GM19099 (cell line): ENCODE data around the gene STC2.
A peak's percentile ranks its signal among the peaks of the same experiment; 100 is the strongest.

Source experiments
- POLR2A ChIP-seq: IDR thresholded peaks from 3 replicates; pipeline ENCODE4 v1.6.1; 2011; ENCODE audit warnings: low read depth; ENCODE audit not compliant: insufficient read length; ENCODE audit errors: extremely low read depth

Gene STC2

GRCh38 chr5:173331956-173332479, 3.8 kb upstream of the STC2 start:
- TF ChIP-seq POLR2A, result no peak

GRCh38 chr5:173331287-173331686, 3.1 kb upstream of the STC2 start:
- no peak for TF ChIP-seq POLR2A

- no peak for TF ChIP-seq POLR2A
Observed at GRCh38 chr5:173330338-173331206, 2.4 kb upstream of the STC2 start.

GRCh38 chr5:173329491-173330337, 1.5 kb upstream of the STC2 start:
- peak; percentile 12 for TF ChIP-seq POLR2A

- no peak for TF ChIP-seq POLR2A
Observed at GRCh38 chr5:173328844-173329490, 753 bp upstream of the STC2 start.

- no peak for TF ChIP-seq POLR2A
Observed at GRCh38 chr5:173327084-173327947, 898 bp downstream of the STC2 start.

GRCh38 chr5:173326501-173326960, 1.7 kb downstream of the STC2 start:
- TF ChIP-seq POLR2A, result no peak

GRCh38 chr5:173325091-173325698, 3.0 kb downstream of the STC2 start:
- TF ChIP-seq POLR2A, result no peak

GRCh38 chr5:173324115-173325001, 3.9 kb downstream of the STC2 start:
- TF ChIP-seq POLR2A, result no peak

GRCh38 chr5:173323799-173324114, 4.5 kb downstream of the STC2 start:
- no peak for TF ChIP-seq POLR2A

- no peak for TF ChIP-seq POLR2A
Observed at GRCh38 chr5:173323106-173323798, 5.0 kb downstream of the STC2 start.

GRCh38 chr5:173321886-173322285, 6.3 kb downstream of the STC2 start:
- TF ChIP-seq POLR2A, result no peak

GRCh38 chr5:173320259-173320658, 8.0 kb downstream of the STC2 start:
- no peak for TF ChIP-seq POLR2A

GRCh38 chr5:173319646-173320045, 8.6 kb downstream of the STC2 start:
- no peak for TF ChIP-seq POLR2A
